ENCODE data around the gene DPP8. TPM values are rescaled to one million over a fixed set of nuclear protein-coding genes. Genes with fewer than 3 reads are reported as not detected.

DPP8 gene
- total RNA-seq, 4 donors from 2014 or later = 22.2 to 58.3 (median 33.5) TPM

- Histone ChIP-seq H3K4me3 (no peak overlapping the region), H3K36me3 (no peaks in the 10 kb centered on the region), H3K27ac (no peak overlapping the region), H3K4me1 (no peaks in the 10 kb centered on the region), H3K9me3 (no peaks in the 10 kb centered on the region), H3K27me3 (no peaks in the 10 kb centered on the region)
- WGBS = 79% methylated on average over 6 of the region's 6 CpGs
- DNase-seq (ENCODE audit: low spot score in 2 of 2) = no peak
- TF ChIP-seq POLR2AphosphoS5 (IDR thresholded peaks at IDR 0.05) (no peak), POLR2A (IDR thresholded peaks at IDR 0.05) (no peak), EP300 (IDR thresholded peaks at IDR 0.05) (no peak), CTCF (IDR thresholded peaks at IDR 0.05) (no peak)
Measured at GRCh38 chr15:65404186-65404872, 113.2 kb downstream of the DPP8 start.

GRCh38 chr15:65402961-65403360 lies 114.5 kb downstream of the DPP8 start:
- no peak for DNase-seq (ENCODE audit: low spot score in 2 of 2)
- Histone ChIP-seq H3K27ac (no peak overlapping the region), H3K27me3 (peaks cover 7% of the 10 kb centered on the region), H3K4me3 (no peak overlapping the region), H3K4me1 (no peaks in the 10 kb centered on the region), H3K9me3 (no peaks in the 10 kb centered on the region), H3K36me3 (no peaks in the 10 kb centered on the region)
- no peak for TF ChIP-seq CTCF (IDR thresholded peaks at IDR 0.05)
- no peak for TF ChIP-seq POLR2A (IDR thresholded peaks at IDR 0.05)
- no peak for TF ChIP-seq EP300 (IDR thresholded peaks at IDR 0.05)
- no peak for TF ChIP-seq POLR2AphosphoS5 (IDR thresholded peaks at IDR 0.05)
- WGBS = 74% methylated on average over 4 of the region's 4 CpGs

GRCh38 chr15:65401611-65402240 lies 115.8 kb downstream of the DPP8 start:
- no peaks in the 10 kb centered on the region for H3K9me3 ChIP-seq
- DNase-seq (ENCODE audit: low spot score in 2 of 2) = no peak
- H3K4me3 ChIP-seq = no peak overlapping the region
- H3K27me3 ChIP-seq = peaks cover 18% of the 10 kb centered on the region
- TF ChIP-seq POLR2AphosphoS5 (IDR thresholded peaks at IDR 0.05) = no peak
- no peak for TF ChIP-seq POLR2A (IDR thresholded peaks at IDR 0.05)
- TF ChIP-seq CTCF (IDR thresholded peaks at IDR 0.05) = no peak
- TF ChIP-seq EP300 (IDR thresholded peaks at IDR 0.05) = no peak
- no peaks in the 10 kb centered on the region for H3K4me1 ChIP-seq
- no peaks in the 10 kb centered on the region for H3K36me3 ChIP-seq
- H3K27ac ChIP-seq = no peak overlapping the region
- WGBS = 94% methylated on average over 7 of the region's 8 CpGs

GRCh38 chr15:65400760-65401610 lies 116.5 kb downstream of the DPP8 start:
- Histone ChIP-seq H3K9me3 (no peaks in the 10 kb centered on the region), H3K36me3 (no peaks in the 10 kb centered on the region), H3K4me1 (peaks cover 7% of the 10 kb centered on the region), H3K27ac (no peak overlapping the region), H3K4me3 (no peak overlapping the region), H3K27me3 (peaks cover 25% of the 10 kb centered on the region)
- TF ChIP-seq CTCF (IDR thresholded peaks at IDR 0.05) (peak; percentile 32 to 62), POLR2AphosphoS5 (IDR thresholded peaks at IDR 0.05) (no peak)
- WGBS = 24% methylated on average over 6 of the region's 11 CpGs
- no peak for DNase-seq (ENCODE audit: low spot score in 2 of 2)

GRCh38 chr15:65399997-65400396 lies 117.5 kb downstream of the DPP8 start:
- Histone ChIP-seq H3K36me3 (no peaks in the 10 kb centered on the region), H3K9me3 (no peaks in the 10 kb centered on the region), H3K4me1 (peaks cover 12% of the 10 kb centered on the region), H3K4me3 (no peak overlapping the region), H3K27ac (no peak overlapping the region), H3K27me3 (peaks cover 35% of the 10 kb centered on the region)
- TF ChIP-seq POLR2A (IDR thresholded peaks at IDR 0.05) = no peak
- TF ChIP-seq EP300 (IDR thresholded peaks at IDR 0.05) = no peak
- TF ChIP-seq POLR2AphosphoS5 (IDR thresholded peaks at IDR 0.05) = no peak
- no peak for TF ChIP-seq CTCF (IDR thresholded peaks at IDR 0.05)
- WGBS = 69% methylated on average over 2 of the region's 2 CpGs
- DNase-seq (ENCODE audit: low spot score in 2 of 2) = no peak

All from suprapubic skin (tissue), 4 donors.